Measurements from ENCODE around the gene VPS25.

Gene VPS25

DNA sequence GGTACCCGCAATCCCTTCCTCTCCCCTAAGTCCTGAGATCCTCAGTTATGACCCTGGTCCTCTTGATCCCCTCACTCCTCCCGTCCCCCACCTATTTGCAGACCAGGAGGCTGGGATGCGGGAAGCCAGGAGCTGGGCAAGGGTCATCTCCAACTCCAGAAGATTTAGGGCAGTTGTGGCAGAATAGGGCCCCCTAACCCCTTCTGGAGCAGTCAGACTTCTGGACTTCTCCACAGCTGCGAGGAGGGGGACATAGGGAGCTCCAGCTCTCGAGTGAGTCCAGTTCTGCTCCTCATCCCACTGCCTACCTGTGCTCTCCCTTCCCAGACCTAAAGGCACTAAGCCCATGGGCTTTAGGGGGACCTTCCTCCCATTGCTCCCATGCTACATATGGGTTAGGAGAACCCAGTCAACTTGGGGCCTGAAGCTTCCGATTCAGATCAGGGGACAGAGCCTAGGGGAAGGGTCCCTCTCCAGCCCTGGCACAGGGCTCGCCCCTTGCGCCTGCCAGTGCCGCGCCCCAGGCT lies 8.5 kb downstream of the VPS25 start:
- Histone ChIP-seq H3K27ac (ENCODE audit: low read depth, low read length) (no peak overlapping the region), H3K79me2 (ENCODE audit: insufficient read depth, low read length) (no peaks in the 10 kb centered on the region), H3K9me3 (ENCODE audit: insufficient read depth, low read length) (no peaks in the 10 kb centered on the region), H3K36me3 (ENCODE audit: low read length) (no peaks in the 10 kb centered on the region), H3K4me2 (ENCODE audit: low read depth, low read length, poor library complexity, severe bottlenecking) (no peak overlapping the region), H3K9ac (ENCODE audit: low read length) (no peak overlapping the region), H3K4me3 (ENCODE audit: insufficient read depth, low read length, poor library complexity, severe bottlenecking) (no peak overlapping the region), H3K27me3 (ENCODE audit: low read length) (no peaks in the 10 kb centered on the region), H3F3A (ENCODE audit: insufficient read depth) (no peaks in the 10 kb centered on the region), H3K9me2 (replicated peaks; ENCODE audit: insufficient read depth, low read length) (no peaks in the 10 kb centered on the region), H4K20me1 (ENCODE audit: low read depth, low read length) (no peaks in the 10 kb centered on the region), H2AFZ (ENCODE audit: low read depth, low read length, severe bottlenecking) (no peak overlapping the region)
- TF ChIP-seq, protein P1, sequence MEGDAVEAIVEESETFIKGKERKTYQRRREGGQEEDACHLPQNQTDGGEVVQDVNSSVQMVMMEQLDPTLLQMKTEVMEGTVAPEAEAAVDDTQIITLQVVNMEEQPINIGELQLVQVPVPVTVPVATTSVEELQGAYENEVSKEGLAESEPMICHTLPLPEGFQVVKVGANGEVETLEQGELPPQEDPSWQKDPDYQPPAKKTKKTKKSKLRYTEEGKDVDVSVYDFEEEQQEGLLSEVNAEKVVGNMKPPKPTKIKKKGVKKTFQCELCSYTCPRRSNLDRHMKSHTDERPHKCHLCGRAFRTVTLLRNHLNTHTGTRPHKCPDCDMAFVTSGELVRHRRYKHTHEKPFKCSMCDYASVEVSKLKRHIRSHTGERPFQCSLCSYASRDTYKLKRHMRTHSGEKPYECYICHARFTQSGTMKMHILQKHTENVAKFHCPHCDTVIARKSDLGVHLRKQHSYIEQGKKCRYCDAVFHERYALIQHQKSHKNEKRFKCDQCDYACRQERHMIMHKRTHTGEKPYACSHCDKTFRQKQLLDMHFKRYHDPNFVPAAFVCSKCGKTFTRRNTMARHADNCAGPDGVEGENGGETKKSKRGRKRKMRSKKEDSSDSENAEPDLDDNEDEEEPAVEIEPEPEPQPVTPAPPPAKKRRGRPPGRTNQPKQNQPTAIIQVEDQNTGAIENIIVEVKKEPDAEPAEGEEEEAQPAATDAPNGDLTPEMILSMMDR (IDR thresholded peaks at IDR 0.05; ENCODE audit: insufficient read depth, low read length, poor library complexity, severe bottlenecking) = no peak
- no peak for TF ChIP-seq EZH2phosphoT487 (conservative IDR thresholded peaks at IDR 0.05; ENCODE audit: low read length)

DNA sequence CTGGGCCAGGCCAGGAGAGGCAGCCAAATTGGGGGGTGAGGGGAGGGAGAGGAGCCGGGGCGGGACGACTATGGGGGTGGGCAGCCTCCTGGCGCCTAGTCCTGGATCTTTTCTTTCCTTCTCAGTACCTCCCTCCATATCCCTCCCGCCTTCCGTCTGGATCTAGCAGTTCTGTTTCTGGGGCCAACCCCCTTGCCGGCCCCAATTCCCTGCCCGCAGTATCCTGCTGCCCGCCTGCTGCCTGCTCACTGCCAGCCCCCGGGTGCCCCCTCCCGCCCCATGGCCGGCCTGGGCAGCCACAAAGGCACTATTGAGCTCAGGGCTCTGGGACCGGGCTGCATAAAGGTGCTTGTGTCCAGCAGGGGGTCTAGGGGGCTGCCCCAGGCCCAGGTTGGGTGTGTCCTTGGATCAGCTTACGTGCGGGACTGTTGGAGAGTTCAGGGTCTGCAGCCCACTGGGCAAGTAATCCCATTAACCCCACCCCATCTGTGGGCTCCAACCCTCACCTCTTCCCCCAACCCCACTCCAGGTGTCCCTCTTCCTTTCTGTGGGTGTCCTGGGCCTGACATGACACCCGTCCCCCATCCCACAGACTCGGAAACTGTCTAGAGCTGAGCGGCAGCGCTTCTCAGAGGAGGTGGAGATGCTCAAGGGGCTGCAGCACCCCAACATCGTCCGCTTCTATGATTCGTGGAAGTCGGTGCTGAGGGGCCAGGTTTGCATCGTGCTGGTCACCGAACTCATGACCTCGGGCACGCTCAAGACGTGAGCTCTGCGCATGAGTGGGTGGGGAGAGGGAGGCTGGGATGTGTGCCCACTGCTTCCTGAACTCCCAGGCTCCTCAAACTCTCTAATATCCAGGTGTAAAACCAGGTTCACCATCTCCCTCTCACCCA lies 9.2 kb downstream of the VPS25 start:
- H4K20me1 ChIP-seq (ENCODE audit: low read depth, low read length) = no peaks in the 10 kb centered on the region
- no peak overlapping the region for H2AFZ ChIP-seq (ENCODE audit: low read depth, low read length, severe bottlenecking)
- no peaks in the 10 kb centered on the region for H3F3A ChIP-seq (ENCODE audit: insufficient read depth)
- no peak overlapping the region for H3K9ac ChIP-seq (ENCODE audit: low read length)
- H3K9me3 ChIP-seq (ENCODE audit: insufficient read depth, low read length) = no peaks in the 10 kb centered on the region
- H3K36me3 ChIP-seq (ENCODE audit: low read length) = no peaks in the 10 kb centered on the region
- no peaks in the 10 kb centered on the region for H3K9me2 ChIP-seq (replicated peaks; ENCODE audit: insufficient read depth, low read length)
- no peak overlapping the region for H3K4me3 ChIP-seq (ENCODE audit: insufficient read depth, low read length, poor library complexity, severe bottlenecking)
- TF ChIP-seq, protein P1 (IDR thresholded peaks at IDR 0.05; ENCODE audit: insufficient read depth, low read length, poor library complexity, severe bottlenecking) = no peak
- no peak for TF ChIP-seq EZH2phosphoT487 (conservative IDR thresholded peaks at IDR 0.05; ENCODE audit: low read length)
- no peaks in the 10 kb centered on the region for H3K79me2 ChIP-seq (ENCODE audit: insufficient read depth, low read length)
- no peaks in the 10 kb centered on the region for H3K27me3 ChIP-seq (ENCODE audit: low read length)
- no peak overlapping the region for H3K27ac ChIP-seq (ENCODE audit: low read depth, low read length)
- H3K4me2 ChIP-seq (ENCODE audit: low read depth, low read length, poor library complexity, severe bottlenecking) = no peak overlapping the region

DNA sequence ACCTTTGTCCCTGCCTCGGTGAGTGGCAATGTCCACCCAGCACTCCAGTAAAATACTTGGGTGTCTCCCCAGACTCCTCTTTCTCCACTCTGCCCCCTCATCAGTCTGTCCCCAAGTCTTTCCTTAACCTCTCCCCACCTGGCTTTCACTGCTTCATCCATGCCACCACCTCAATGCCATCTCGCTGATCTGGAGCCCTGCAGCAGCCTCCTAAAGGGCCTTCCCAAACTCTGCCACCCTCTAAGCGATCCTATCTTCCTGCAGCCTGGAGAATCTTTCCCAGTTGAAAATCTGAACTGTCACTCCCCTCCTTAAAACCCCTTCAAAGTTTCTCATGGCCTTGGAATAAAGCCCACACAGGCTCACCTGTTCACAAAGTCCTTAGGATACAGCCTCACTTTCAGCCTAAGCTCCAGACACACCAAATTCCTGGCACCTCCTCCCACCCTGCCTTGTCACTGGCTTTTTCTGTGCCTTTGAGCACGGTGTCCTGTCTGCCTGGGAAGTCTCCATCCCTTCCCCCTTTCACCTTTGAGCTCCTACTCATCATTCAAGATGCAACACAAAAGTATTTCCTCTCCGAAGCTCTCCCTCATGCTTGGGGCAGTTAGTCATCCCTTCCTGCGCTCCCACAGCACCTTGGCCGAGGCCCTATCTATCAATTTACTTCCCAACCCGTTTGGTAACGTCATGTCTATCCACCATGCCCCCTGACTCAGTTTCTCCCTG lies 10.0 kb downstream of the VPS25 start:
- Histone ChIP-seq H3K9me3 (ENCODE audit: insufficient read depth, low read length) (no peaks in the 10 kb centered on the region), H2AFZ (ENCODE audit: low read depth, low read length, severe bottlenecking) (no peak overlapping the region), H3F3A (ENCODE audit: insufficient read depth) (no peaks in the 10 kb centered on the region), H3K27me3 (ENCODE audit: low read length) (no peaks in the 10 kb centered on the region), H4K20me1 (ENCODE audit: low read depth, low read length) (no peaks in the 10 kb centered on the region), H3K9me2 (replicated peaks; ENCODE audit: insufficient read depth, low read length) (no peaks in the 10 kb centered on the region), H3K4me2 (ENCODE audit: low read depth, low read length, poor library complexity, severe bottlenecking) (no peak overlapping the region), H3K36me3 (ENCODE audit: low read length) (no peaks in the 10 kb centered on the region), H3K27ac (ENCODE audit: low read depth, low read length) (no peak overlapping the region), H3K9ac (ENCODE audit: low read length) (no peak overlapping the region), H3K4me3 (ENCODE audit: insufficient read depth, low read length, poor library complexity, severe bottlenecking) (no peak overlapping the region), H3K79me2 (ENCODE audit: insufficient read depth, low read length) (no peaks in the 10 kb centered on the region)
- TF ChIP-seq EZH2phosphoT487 (conservative IDR thresholded peaks at IDR 0.05; ENCODE audit: low read length) = no peak
- TF ChIP-seq, protein P1 (IDR thresholded peaks at IDR 0.05; ENCODE audit: insufficient read depth, low read length, poor library complexity, severe bottlenecking) = no peak
